Amniotic stem cell (primary cell): ENCODE results near the gene GTF3C5.
A peak's percentile ranks its signal among the peaks of the same experiment; 100 is the strongest.
"Not testable (repeated sequence)": the region's sequence is repeated elsewhere in the genome, so short reads cannot be mapped to it uniquely, and the experiment has no call there.

Experiments used
- DNase-seq: peaks from one replicate; lab custom pipeline; 2025; lab: John Stamatoyannopoulos, UW

Gene GTF3C5, protein sequence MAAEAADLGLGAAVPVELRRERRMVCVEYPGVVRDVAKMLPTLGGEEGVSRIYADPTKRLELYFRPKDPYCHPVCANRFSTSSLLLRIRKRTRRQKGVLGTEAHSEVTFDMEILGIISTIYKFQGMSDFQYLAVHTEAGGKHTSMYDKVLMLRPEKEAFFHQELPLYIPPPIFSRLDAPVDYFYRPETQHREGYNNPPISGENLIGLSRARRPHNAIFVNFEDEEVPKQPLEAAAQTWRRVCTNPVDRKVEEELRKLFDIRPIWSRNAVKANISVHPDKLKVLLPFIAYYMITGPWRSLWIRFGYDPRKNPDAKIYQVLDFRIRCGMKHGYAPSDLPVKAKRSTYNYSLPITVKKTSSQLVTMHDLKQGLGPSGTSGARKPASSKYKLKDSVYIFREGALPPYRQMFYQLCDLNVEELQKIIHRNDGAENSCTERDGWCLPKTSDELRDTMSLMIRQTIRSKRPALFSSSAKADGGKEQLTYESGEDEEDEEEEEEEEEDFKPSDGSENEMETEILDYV

GRCh38 chr9:133030317-133031129, at the start of gene GTF3C5:
Gene GTF3C5 (plus strand): TSS chr9:133030997. CDS start chr9:133031012, 15 bp downstream.
- peak; percentile 99 for DNase-seq

DNA sequence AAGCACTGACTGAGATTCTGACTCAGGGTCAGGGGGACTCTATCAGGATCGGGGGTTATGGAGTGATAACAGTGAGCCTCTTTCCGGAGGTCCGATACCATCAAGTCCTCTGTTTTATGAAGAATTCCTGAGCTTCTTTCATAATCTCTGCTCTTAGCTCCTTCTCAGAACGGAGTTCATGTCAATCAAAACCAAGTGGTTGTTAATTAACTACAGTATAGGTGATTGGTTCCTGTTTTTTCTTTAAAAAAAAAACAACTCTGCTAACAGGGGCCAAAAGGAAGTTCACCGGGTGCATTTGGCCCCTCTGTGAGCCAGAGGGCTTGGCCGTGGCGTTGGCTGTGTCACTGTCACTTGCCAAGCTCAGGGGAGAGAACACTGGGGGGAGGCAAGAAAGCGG, 48.3 kb upstream of the GTF3C5 start:
- no peak for DNase-seq

DNA sequence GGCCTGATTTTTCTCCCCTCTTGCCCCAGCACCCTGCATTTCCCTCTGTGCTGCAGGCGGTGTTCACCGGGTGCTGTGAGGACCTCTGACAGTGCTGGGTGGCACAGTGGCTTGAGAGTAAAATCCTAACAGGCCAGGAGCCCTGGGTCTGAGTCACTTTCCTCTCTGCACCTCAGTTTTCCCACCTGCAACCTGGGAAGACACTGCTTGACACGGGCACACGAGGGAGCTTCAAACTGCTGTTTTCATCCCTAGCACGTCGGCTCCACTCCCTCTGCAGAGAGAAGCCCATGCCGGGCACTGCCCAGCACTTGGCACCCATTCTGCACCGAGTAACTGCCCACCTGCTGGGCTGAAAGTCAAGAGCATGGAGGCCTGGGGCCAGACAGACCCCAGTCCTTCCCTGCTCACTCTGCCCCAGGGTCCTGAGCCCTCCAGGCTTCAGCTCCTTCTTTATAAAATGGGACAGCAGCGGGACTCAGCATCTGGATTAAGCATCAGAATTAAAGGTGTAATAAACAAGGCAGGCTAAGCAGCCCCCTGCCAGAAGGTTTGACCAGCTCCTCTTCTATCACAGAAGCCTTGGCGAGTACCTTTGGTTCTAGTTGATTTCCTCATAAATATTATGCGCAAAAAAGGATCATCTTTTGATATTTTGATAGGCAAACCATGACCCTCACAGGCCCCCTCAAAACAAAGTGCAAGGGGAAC, 47.2 kb upstream of the GTF3C5 start:
- DNase-seq: no peak

DNA sequence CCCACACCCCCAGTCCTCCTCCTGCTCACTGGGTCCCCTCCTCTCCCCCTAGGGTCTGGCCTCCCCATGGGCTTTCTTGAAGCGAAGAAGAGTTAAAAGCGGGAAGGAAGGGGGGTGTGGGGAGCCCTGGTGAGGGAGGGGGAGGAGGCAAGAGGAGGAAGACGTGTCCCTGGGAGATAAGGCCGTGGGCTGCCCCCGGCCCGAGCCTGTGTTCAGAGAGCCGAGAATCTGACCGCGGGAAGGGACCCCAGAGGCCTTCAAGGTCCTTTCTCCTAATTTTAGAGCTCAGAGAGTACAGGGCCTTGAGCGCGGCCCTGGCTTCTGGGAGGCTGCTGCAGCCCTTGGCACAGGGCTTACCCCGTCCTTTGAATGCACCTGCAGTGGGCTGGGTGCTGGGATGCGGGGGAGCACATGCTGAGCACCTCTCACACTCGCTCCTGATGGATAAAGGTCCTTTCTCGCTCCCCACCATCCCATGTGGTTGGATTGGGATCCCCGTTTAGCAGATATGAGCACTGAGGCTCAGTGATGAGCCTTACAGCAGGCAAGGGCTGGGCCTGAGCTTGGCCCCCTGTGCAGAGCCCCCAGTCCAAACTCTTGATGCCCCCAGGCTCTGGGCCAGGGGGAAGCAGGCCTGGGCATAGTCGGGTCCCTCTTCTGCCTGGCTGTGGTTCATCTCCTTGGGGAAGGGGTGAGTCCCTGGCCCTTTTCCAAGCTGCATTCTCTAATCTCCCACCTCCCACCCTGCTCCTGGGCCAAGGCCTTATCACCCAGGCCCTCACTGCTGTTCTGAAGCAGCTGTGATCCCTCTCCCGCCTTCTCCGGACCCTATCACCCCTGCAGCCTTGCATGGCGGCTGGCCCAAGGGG, 46.4 kb upstream of the GTF3C5 start:
- no peak for DNase-seq

- DNase-seq: no peak
Observed at GRCh38 chr9:132985071-132985350, 45.8 kb upstream of the GTF3C5 start.

- DNase-seq: no peak
Observed at GRCh38 chr9:132985489-132985888, 45.3 kb upstream of the GTF3C5 start.

- no peak for DNase-seq
Observed at GRCh38 chr9:132986114-132986513, 44.7 kb upstream of the GTF3C5 start.

DNA sequence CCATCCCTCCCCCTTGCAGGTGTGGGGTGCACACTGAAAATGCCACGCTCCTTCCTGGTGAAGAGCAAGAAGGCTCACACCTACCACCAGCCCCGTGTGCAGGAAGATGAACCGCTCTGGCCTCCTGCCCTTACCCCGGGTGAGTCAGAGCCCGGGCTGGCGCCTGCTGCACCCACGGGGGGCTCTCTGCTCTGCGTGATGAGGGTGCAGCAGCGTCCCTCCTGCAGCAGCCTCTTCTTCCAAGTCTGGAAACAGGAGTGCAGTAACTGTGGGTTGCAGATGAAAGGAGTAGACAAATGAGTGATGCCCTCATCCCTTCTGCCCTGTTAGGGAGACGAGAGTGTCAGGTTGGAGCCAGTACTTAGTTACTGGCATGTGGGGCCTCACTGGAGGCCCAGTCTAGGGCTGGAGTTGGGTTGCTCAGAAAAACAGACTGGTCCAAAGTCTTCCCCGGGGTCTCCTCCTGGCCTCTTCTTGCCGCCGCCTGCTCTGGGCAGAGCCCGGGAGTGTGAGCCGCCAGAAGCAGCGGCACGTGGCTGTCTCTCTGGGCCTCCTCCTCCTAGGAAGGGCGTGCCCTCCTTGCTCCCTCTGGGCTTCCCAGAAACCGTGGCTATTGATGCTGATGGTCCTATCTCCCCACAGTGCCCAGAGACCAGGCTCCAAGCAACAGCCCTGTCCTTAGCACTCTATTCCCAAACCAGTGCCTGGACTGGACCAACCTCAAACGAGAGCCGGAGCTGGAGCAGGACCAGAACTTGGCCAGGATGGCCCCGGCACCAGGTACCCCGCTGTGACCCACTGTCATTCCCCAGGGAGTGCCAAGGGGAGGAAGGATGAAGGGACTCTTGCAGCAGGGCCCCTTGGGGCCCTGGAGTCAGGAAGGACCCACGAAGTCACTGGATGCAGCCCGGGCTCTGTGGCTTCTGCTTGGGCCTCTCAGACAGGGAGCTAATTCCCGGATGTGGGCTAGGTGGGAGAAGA, 43.9 kb upstream of the GTF3C5 start:
- no peak for DNase-seq

- no peak for DNase-seq
Observed at GRCh38 chr9:132988244-132989013, 42.4 kb upstream of the GTF3C5 start.

- no peak for DNase-seq
Observed at GRCh38 chr9:132989014-132989310, 41.8 kb upstream of the GTF3C5 start.

GRCh38 chr9:132989414-132989996, 41.3 kb upstream of the GTF3C5 start:
- DNase-seq: no peak

DNA sequence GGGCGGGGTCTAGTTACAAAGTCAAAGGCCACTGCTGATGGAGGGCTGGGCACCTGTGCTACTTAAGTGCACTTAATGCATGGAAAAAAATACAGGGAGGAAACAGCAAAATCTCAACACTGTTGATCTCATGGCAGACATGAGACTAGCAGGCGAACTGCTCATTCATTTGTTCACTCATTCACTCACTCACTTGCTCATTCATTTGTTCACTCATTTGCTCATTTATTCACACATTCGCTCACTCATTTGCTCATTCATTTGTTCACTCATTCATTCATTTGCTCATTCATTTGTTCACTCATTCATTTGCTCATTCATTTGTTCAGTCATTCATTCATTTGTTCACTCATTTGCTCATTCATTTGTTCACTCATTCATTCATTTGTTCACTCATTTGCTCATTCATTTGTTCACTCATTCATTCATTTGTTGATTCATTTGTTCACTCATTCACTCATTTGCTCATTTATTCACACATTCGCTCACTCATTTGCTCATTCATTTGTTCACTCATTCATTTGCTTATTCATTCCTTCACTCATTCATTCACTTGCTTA, 40.7 kb upstream of the GTF3C5 start:
- not testable (repeated sequence) for DNase-seq

- no peak for DNase-seq
Observed at GRCh38 chr9:132990781-132991180, 40.0 kb upstream of the GTF3C5 start.

- no peak for DNase-seq
Observed at GRCh38 chr9:132991351-132992300, 39.2 kb upstream of the GTF3C5 start.

DNA sequence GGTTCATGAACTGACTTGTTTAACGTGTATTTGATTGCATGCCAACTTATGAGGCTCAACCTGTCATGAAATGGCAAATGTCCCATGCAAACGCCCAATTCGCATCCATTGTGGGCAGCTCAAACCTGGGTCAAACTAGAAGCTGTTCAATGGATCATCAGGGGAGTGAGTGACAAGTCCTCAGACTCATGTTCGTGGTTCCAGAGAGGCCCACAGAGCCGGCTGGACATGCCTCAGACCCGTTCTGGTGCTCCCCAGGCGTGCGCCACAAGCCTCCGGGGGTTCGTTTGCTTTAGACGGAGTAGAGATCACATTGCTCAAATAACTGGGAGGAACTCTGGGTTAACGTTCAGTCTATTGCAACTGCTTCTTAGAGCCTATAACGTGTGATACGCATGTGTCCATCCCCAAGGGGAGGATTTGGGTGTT, 37.3 kb upstream of the GTF3C5 start:
- no peak for DNase-seq

GRCh38 chr9:132994410-132995120, 36.2 kb upstream of the GTF3C5 start:
- DNase-seq: no peak

GRCh38 chr9:132995121-132995420, 35.7 kb upstream of the GTF3C5 start:
- DNase-seq: no peak
